GM18511 (cell line): ENCODE data around the gene DHFR.
"Not testable (repeated sequence)": the region's sequence is repeated elsewhere in the genome, so short reads cannot be mapped to it uniquely, and the experiment has no call there.

Experiments
- ATAC-seq: cut with Tn5 transposase; IDR thresholded peaks from one replicate; pipeline ENCODE4 v1.9.1; 2021; ENCODE audit warnings: mild to moderate bottlenecking, moderate library complexity; ENCODE audit not compliant: unreplicated experiment

The DHFR gene

DNA sequence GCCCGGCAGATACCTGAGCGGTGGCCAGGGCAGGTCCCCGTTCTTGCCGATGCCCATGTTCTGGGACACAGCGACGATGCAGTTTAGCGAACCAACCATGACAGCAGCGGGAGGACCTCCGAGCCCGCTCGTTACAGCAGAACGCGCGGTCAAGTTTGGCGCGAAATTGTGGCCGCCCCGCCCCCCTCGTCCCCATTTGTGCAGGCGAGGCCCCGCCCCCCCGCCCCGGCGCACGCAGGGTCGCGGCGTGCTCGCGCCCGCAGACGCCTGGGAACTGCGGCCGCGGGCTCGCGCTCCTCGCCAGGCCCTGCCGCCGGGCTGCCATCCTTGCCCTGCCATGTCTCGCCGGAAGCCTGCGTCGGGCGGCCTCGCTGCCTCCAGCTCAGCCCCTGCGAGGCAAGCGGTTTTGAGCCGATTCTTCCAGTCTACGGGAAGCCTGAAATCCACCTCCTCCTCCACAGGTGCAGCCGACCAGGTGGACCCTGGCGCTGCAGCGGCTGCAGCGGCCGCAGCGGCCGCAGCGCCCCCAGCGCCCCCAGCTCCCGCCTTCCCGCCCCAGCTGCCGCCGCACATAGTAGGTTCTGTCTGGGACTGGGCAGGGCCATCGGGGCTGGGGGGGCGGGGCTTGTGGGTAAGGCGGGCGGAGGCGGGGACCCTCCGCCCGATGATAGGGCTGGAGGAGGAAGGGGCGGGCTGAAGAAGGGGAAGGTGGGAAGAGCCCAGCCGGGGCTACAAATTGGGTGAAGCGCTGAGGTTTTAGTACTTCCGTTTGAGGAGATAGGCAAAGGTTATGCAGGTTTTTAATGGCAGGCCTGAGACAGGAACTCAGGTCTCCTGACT lies at the start of gene DHFR, which contains the start of gene MSH3:
TSS of gene DHFR (minus strand) at position 593 of the 840 bp plus-strand sequence. CDS start at position 99, 494 bp downstream.
TSS of gene MSH3 (plus strand) at position 262 of the 840 bp plus-strand sequence. CDS start at position 338, 76 bp downstream.
- ATAC-seq, result peak; percentile 60

DNA sequence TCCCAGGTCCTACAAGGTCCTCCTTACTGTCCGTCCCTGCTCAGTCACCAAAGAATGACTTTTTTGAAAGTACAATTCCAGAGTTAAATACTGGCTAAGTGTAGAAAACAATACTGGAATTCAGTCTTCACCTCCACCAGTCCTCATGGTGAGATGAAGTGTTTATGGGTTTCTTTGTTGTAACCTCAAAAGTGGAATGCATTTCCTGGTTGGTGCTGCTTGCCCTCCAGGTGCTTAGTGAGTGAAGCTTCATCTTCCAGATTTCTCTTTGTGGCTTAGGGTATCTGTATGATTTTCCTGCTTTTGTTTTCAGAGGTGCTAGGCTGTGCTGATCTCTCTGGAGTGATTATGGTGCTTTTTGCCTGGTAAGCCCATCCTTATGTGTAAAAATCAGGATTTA lies 49.4 kb upstream of the DHFR start:
- ATAC-seq, result no peak

GRCh38 chr5:80703747-80704146 lies 49.0 kb upstream of the DHFR start:
- no peak for ATAC-seq

DNA sequence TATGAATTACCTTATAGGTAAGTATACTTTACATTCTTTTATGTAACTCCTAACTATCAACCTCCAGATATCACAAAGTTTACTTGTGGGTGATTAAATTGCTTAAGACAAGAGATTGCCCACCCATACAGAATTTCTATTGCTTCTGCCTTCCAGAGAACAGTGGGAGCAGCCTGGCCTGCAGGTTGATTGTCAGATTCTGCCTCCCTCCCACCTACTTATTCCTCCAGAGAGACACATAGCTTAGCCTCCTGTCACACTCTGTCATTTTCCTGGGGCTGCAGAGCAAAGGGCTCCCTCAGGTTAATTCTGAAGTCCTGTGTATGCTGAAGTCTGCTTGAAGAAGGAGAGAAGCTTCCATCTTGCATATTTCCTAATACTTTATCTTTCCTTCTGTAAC lies 48.5 kb upstream of the DHFR start:
- ATAC-seq, result no peak

DNA sequence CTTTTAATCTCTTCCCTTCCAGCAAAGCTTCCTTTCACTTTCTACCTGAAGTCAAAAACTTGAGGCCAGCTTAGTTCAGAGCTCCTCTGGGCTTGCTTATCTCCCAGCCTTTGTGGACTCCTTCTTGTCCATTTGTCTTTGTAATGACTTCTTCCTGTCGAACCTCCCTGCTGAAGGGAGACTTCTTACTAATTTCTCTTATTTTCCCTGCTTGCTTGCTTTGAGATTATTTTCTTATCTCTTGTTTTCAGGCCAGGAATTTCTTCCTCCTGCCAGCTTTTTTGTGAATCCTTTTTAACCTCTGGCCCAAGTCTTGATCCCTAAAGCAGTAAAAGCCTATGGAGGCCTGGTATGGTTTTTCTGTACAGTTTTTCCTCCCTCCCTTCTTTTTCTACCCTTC lies 46.8 kb upstream of the DHFR start:
- no peak for ATAC-seq

GRCh38 chr5:80698369-80698768 lies 43.6 kb upstream of the DHFR start:
- ATAC-seq, result no peak

DNA sequence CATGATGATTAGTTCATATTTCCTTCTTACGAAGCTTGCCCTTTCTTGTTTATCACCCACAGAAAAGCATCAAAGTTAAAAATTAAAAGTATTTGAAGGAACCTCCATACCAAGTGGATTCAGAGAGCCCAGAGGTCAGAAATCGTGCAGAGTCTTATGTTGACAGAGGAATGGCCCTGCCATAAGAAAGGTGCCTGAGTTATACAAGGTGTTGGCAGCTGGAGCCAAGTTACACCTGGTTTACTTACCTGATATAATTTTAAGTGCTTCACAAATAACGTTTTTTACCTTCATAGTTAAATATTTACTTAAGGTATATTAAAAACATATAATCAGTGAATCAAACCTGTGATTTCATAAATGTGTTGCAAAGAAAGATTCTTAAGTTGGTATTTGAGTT lies 42.3 kb upstream of the DHFR start:
- ATAC-seq, result no peak

DNA sequence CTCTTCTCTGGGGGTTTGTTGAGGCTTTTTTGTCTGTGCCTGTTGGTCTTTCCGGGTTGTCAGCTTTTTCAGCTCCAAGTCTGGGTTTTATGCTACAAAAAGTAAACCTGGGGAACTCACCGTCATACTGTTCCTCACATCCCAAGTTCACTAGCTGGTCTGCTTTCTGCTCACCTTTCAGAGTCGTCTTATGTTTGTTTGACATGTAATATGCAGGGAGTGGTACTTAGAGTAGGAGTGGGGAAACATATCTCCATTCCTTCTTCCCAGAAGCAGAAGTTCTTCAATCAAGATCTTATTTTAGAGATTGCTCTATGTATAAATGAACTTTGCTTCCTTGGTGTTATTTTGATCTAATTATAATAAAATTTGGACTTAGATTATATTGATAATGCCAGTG lies 41.7 kb upstream of the DHFR start:
- ATAC-seq, result no peak

DNA sequence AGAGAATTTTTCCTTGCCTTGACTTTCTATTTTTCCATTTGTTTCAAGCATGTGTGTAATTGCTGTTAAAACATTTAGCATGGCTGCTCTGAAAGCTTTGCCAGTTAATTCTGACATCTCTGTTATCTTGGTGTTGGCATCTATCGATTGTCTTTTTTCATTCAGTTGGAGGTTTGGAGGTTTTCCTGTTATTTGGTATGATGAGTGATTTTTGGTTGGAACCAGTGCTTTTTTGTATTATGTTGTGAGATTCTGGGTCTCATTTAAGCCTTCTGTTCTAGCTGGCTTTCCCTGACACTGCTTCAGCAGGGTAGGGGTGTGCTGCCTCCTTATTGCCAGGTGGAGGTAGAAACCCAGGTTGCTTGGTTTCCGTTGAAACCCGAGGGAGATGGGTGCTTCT lies 40.9 kb upstream of the DHFR start:
- no peak for ATAC-seq

- ATAC-seq, result no peak
Observed at GRCh38 chr5:80689627-80690026, 34.8 kb upstream of the DHFR start.

DNA sequence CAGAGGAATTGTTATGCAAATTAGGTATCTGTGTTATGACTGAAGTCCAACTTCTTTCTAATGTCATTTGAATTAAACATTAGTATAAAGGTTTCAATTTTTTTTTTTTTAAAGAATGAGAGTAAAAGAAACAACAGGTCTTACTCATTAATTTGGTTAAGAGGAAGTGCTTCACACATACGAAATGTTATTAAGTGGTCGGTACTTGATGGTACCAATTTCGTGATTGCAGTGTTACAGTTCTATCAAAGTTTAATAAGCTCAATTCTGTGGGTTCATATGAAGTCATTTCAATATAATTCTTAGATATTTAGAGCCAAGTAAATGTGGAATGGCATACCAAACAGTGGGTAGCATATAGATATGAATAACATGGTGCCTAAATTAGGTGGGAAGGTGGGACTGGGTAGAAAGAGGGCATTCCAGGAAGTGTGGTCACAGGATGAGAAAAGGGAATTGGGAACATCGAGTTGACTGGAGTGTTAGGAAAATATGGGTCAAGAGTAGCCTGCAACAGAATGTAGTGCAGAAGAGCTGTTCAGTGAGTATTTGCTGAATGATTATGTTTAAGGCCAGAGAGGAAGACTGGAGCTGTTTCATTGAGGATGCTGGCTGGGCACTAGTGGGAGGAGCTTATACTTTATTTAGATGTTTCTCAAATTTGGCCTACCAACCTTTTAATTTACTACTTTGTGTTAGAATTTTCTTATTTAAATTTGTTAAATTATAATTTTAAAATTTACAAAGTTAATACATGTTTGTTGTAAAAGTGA lies 34.1 kb upstream of the DHFR start:
- no peak for ATAC-seq

DNA sequence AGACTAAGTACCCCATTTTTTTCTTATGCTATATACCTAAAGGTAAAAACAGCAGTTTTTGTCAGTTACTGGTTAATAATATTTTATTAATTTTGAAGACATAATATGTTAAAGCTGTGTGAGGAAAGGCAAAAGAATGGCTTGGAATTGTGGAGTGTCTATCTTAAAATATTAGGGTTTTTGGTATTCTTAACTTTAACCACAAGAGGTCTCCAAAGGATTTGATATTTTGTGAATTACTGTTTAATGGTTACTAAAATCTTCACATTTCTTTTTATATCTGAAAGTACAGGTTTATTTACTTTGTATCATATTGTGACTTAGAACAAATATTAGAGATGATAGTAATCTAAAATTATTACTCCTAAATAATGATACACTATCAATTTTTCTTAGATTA lies 32.0 kb upstream of the DHFR start:
- ATAC-seq, result no peak

- ATAC-seq, result no peak
Observed at GRCh38 chr5:80676706-80677105, 21.9 kb upstream of the DHFR start.

DNA sequence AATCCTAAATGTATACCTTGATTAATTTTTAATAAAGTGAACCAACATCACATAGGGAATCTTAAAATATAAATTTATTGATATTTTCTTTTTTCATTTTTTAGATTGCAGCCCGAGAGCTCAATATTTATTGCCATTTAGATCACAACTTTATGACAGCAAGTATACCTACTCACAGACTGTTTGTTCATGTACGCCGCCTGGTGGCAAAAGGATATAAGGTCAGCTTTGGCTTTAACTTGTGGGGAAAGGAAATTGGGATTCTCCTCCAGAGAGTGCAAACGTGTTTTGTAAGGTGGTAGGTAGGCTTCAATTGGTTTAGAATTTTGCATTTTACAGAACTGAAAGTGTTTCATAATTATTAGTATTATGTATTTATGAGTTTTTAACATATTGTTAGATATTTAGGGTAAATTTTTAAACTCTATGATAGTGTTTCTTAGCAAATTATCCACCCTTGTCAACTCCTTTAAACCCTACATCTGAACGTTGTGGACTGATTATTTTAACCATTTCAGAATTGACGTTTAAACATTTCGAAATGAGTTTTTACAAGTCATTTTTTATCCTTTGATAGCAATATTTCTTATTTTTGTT lies 17.5 kb upstream of the DHFR start:
- no peak for ATAC-seq

DNA sequence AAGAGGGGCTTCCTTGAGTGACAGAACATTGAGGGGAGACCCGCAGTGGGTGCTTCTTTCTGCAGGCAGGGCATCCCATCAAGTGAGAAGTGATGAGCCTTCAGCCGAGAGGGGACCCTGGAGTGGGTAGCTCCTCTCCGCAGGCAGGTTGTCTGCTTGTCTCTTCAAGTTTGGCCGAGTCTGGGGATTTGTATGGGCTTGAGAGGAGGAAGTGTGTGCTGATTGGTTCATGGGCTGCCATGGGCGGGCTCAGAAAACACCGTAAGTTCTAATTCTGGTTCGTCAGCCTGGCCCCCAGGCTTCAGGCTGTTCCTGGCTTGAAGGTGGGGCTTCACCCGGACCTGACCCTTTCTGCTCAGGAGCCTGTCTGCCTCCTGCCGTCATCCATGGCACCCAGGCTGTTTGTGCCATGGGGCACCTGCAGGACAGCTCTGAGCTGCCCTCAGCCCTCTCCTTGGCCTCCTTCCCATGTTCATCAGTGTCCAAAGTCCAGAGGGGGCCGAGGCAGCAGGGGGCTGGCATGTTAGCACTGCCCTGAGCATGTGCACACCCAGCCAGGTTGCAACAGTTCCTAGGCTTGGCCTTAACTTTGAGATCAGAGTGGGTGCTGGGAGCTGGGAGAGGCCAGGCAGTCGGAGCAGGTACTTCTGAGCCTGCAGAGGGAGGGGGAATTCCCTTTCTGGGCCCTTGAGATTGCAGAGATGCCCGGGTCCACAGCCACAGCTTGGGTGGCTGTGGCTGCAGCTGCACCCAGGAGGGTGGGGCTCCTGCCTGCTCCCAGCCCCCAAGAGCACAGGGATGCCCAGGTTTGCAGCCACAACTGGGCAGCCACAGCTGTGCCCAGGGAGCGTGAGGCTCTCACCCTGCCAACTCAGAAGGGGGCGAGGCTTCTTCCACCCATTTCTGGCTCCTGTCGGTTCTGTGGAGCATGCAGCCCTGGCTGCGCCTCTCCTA lies 13.5 kb upstream of the DHFR start:
- ATAC-seq, result peak; percentile 88

DNA sequence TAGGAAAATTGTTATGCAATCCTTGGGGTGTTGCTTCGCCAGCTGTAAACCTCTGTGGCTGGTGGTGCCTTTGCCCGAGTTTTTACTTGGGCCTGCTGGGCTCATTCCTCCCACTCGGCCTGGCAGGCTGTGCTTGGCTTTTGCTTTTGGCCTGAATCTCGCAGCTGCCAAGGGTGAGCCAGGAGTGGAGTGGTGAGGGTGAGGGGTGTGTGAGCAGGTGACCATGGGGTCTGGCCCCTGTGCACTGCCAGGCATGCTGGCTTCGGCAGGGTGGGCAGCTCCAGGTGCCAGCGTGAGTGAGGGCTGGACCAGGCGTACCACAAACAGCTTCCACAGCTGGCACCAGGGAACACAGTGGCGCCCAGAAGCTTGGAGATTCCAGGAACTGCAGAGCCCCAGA lies 12.6 kb upstream of the DHFR start:
- ATAC-seq, result no peak

GRCh38 chr5:80665057-80665456 lies 10.3 kb upstream of the DHFR start:
- no peak for ATAC-seq

DNA sequence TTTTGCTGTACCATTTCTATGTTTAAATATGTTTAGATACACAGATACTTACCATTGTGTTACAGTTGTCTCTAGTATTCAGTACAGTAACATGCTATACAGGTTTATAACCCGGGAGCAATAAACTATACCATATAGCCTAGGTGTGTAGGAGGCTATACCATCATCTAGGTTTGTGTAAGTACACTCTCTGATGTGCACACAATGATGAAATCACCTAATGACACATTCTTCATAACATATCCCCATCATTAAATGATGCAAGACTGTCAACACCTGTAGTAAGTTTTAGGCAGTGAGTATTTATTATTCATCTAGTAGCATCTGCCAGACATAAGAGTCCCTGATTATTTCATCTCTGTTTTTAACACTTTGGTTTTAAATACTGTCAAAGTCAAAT lies 7.3 kb upstream of the DHFR start:
- no peak for ATAC-seq

- not testable (repeated sequence) for ATAC-seq
Observed at GRCh38 chr5:80660661-80661060, 5.9 kb upstream of the DHFR start.

DNA sequence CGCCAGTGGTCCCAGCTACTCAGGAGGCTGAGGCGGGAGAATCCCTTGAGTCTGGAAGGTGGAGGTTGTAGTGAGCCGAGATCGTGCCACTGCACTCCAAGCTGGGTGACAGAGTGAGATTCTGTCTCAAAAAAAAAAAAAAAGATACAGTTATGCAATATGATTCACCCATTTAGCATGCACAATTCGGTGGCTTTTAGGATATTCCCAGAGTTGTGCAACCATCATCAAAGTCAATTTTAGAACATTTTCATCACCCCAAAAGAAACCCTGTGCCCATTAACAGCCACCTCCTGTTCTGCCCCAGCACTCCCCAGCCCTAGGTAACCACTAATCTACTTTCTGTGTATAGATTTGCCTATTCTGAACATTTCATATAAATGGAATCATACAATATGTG lies 4.3 kb upstream of the DHFR start:
- no peak for ATAC-seq

GRCh38 chr5:80656425-80656824 lies 1.6 kb upstream of the DHFR start:
- ATAC-seq, result no peak
